Neural progenitor cell (in vitro differentiated cells): ENCODE results near the gene NELFCD. TPM values are rescaled to one million over a fixed set of nuclear protein-coding genes. Genes with fewer than 3 reads are reported as not detected.

Source experiments
- DNase-seq: peaks from one replicate; pipeline ENCODE4 v3.0.0-alpha.2; 2016; ENCODE audit warnings: low spot score
- H2AFZ ChIP-seq: fragments of 200-600 bp; sonication (generic); replicated peaks from 2 replicates; pipeline ENCODE4 v1.6.1; 2016; ENCODE audit warnings: antibody characterized with exemption
- H3F3A ChIP-seq: fragments of 200-600 bp; sonication (generic); 2 replicates; pipeline ENCODE4 v1.6.1; 2016; ENCODE audit warnings: antibody characterized with exemption, low read depth
- H3K27ac ChIP-seq: fragments of 200-600 bp; sonication (generic); 2 replicates; pipeline ENCODE4 v1.5.1; 2016; ENCODE audit warnings: mild to moderate bottlenecking
- H3K27me3 ChIP-seq: fragments of 200-600 bp; sonication (generic); 2 replicates; pipeline ENCODE4 v1.6.1; 2016; ENCODE audit warnings: mild to moderate bottlenecking, moderate library complexity
- H3K36me3 ChIP-seq: fragments of 200-600 bp; sonication (generic); 2 replicates; pipeline ENCODE4 v1.5.1; 2016
- H3K4me1 ChIP-seq: fragments of 200-600 bp; sonication (generic); 2 replicates; pipeline ENCODE4 v1.6.1; 2016; ENCODE audit warnings: mixed run types
- H3K4me2 ChIP-seq: fragments of 200-600 bp; sonication (generic); 2 replicates; pipeline ENCODE4 v1.6.1; 2016
- H3K4me3 ChIP-seq: fragments of 200-600 bp; sonication (generic); 2 replicates; pipeline ENCODE4 v1.5.1; 2016
- H3K79me2 ChIP-seq: fragments of 200-600 bp; sonication (generic); 2 replicates; pipeline ENCODE4 v1.6.1; 2016; ENCODE audit warnings: low read depth
- H3K9ac ChIP-seq: fragments of 200-600 bp; sonication (generic); 2 replicates; pipeline ENCODE4 v1.6.1; 2016
- H3K9me3 ChIP-seq: fragments of 200-600 bp; sonication (generic); 2 replicates; pipeline ENCODE4 v1.5.1; 2016; ENCODE audit warnings: low read depth
- H4K20me1 ChIP-seq: fragments of 200-600 bp; sonication (generic); 2 replicates; pipeline ENCODE4 v1.6.1; 2016; ENCODE audit warnings: low read depth
- H3K27ac Mint-ChIP-seq: 3 replicates; pipeline ENCODE4 v1.8.0; 2021; ENCODE audit warnings: mixed read lengths
- H3K27me3 Mint-ChIP-seq: 2 replicates; pipeline ENCODE4 v1.8.0; 2022; ENCODE audit warnings: low read depth, mild to moderate bottlenecking, inconsistent platforms, moderate library complexity, mixed read lengths; ENCODE audit not compliant: insufficient read depth
- H3K36me3 Mint-ChIP-seq: 3 replicates; pipeline ENCODE4 v1.8.0; 2021; ENCODE audit warnings: mixed read lengths
- H3K4me1 Mint-ChIP-seq: 3 replicates; pipeline ENCODE4 v1.8.0; 2021; ENCODE audit warnings: mixed read lengths
- H3K4me3 Mint-ChIP-seq: 3 replicates; pipeline ENCODE4 v1.8.0; 2021; ENCODE audit warnings: mild to moderate bottlenecking, moderate library complexity, mixed read lengths
- H3K9me3 Mint-ChIP-seq: 3 replicates; pipeline ENCODE4 v1.8.0; 2020; ENCODE audit warnings: mixed read lengths
- CTCF ChIP-seq: fragments of 200-600 bp; sonication (generic); IDR thresholded peaks from 2 replicates; pipeline ENCODE4 v1.5.1; 2017; ENCODE audit warnings: antibody characterized with exemption, mild to moderate bottlenecking
- EZH2 ChIP-seq: fragments of 200-600 bp; sonication (generic); IDR thresholded peaks from 2 replicates; pipeline ENCODE4 v1.6.1; 2017; ENCODE audit warnings: antibody characterized with exemption, mild to moderate bottlenecking, moderate library complexity
- EZH2phosphoT487 ChIP-seq: fragments of 200-600 bp; sonication (generic); IDR thresholded peaks from 2 replicates; pipeline ENCODE4 v1.6.1; 2017; ENCODE audit warnings: antibody characterized with exemption
- total RNA-seq: library from RNA; depleted of rRNA; stranded (reverse); fragments of >200 nt; gene quantifications from 2 replicates; pipeline ENCODE4 v1.2.3, GENCODE V29; 2015; ENCODE audit warnings: low replicate concordance

NELFCD gene
- total RNA-seq, 1 donor from 2014 or later, result 58.9 TPM

- TF ChIP-seq EZH2phosphoT487 (no peak), CTCF (no peak), EZH2 (no peak)
- no peaks in the 10 kb centered on the region for H3K27me3 ChIP-seq
- H3K4me1 ChIP-seq, result no peaks in the 10 kb centered on the region
- H3K9me3 Mint-ChIP-seq, result peaks cover 11% of the 10 kb centered on the region
- H3K36me3 Mint-ChIP-seq, result no peaks in the 10 kb centered on the region
- H2AFZ ChIP-seq, result peak overlapping the region; percentile 77
- no peak overlapping the region for H3K27ac Mint-ChIP-seq
- no peak overlapping the region for H3K27ac ChIP-seq
- no peak overlapping the region for H3K9ac ChIP-seq
- H3K27me3 Mint-ChIP-seq, result peaks cover 2% of the 10 kb centered on the region
- no peaks in the 10 kb centered on the region for H3K36me3 ChIP-seq
- no peak overlapping the region for H3K4me3 Mint-ChIP-seq
- H3K9me3 ChIP-seq, result no peaks in the 10 kb centered on the region
- no peaks in the 10 kb centered on the region for H3K4me1 Mint-ChIP-seq
- no peaks in the 10 kb centered on the region for H3K79me2 ChIP-seq
- H3K4me2 ChIP-seq, result no peak overlapping the region
- no peak overlapping the region for H3K4me3 ChIP-seq
- H4K20me1 ChIP-seq, result no peaks in the 10 kb centered on the region
- no peak for DNase-seq
- H3F3A ChIP-seq, result no peaks in the 10 kb centered on the region
Observed at GRCh38 chr20:58938541-58938940, 42.5 kb upstream of the NELFCD start.

- no peak for TF ChIP-seq CTCF
- TF ChIP-seq EZH2, result no peak
- TF ChIP-seq EZH2phosphoT487, result no peak
- Mint-ChIP-seq H3K36me3 (no peaks in the 10 kb centered on the region), H3K4me1 (no peaks in the 10 kb centered on the region), H3K4me3 (no peak overlapping the region), H3K27ac (no peak overlapping the region), H3K27me3 (no peaks in the 10 kb centered on the region), H3K9me3 (peaks cover 1% of the 10 kb centered on the region)
- Histone ChIP-seq H3K79me2 (no peaks in the 10 kb centered on the region), H4K20me1 (no peaks in the 10 kb centered on the region), H3K4me3 (no peak overlapping the region), H3K4me1 (no peaks in the 10 kb centered on the region), H3K9ac (no peak overlapping the region), H3F3A (no peaks in the 10 kb centered on the region), H2AFZ (no peak overlapping the region), H3K27ac (no peak overlapping the region), H3K9me3 (no peaks in the 10 kb centered on the region), H3K4me2 (no peak overlapping the region), H3K27me3 (no peaks in the 10 kb centered on the region), H3K36me3 (no peaks in the 10 kb centered on the region)
- DNase-seq, result no peak
Observed at GRCh38 chr20:58941471-58941870, 39.6 kb upstream of the NELFCD start.

- Histone ChIP-seq H3K4me1 (no peaks in the 10 kb centered on the region), H3K27me3 (no peaks in the 10 kb centered on the region), H4K20me1 (no peaks in the 10 kb centered on the region), H3F3A (no peaks in the 10 kb centered on the region), H3K27ac (no peak overlapping the region), H3K36me3 (no peaks in the 10 kb centered on the region), H3K79me2 (no peaks in the 10 kb centered on the region), H3K4me3 (no peak overlapping the region), H3K9ac (no peak overlapping the region), H3K4me2 (no peak overlapping the region), H3K9me3 (no peaks in the 10 kb centered on the region), H2AFZ (no peak overlapping the region)
- no peaks in the 10 kb centered on the region for H3K36me3 Mint-ChIP-seq
- H3K27ac Mint-ChIP-seq, result no peak overlapping the region
- H3K9me3 Mint-ChIP-seq, result no peaks in the 10 kb centered on the region
- no peaks in the 10 kb centered on the region for H3K4me1 Mint-ChIP-seq
- no peak for DNase-seq
- TF ChIP-seq CTCF (no peak), EZH2 (no peak), EZH2phosphoT487 (no peak)
- no peak overlapping the region for H3K4me3 Mint-ChIP-seq
- H3K27me3 Mint-ChIP-seq, result no peaks in the 10 kb centered on the region
Observed at GRCh38 chr20:58942549-58942948, 38.5 kb upstream of the NELFCD start.
